Measurements from ENCODE around the gene SQOR. TPM values are rescaled to one million over a fixed set of nuclear protein-coding genes. Genes with fewer than 3 reads are reported as not detected.

The SQOR gene
- total and polyA plus RNA-seq, 2 of the 4 experiments (the other 2 are of a cell fraction), result 22.1 to 40.3 TPM

DNA sequence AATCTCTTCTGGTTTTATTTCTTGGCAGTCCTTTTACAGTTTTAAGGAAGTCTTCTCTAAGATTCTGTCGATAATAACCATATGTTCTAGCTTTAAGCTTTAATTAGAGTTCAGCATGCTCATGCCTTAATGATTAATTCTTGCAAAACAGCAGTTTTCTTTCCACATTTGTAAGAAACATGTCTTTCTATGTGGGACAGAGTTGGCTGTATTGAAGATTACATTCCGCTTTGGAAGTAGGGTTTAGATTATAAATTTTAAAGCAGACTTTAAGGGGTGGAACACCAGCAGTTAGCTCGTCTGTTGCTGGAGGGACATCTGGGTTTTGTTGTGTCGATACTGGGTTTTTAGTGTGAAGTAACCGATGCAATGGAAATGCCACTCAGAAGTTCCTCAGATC, 35.3 kb downstream of the SQOR start:
- H3K56ac ChIP-seq (ENCODE audit: extremely low read depth, insufficient read depth, low read length), result no peak overlapping the region
- no peak overlapping the region for H2BK120ac ChIP-seq (ENCODE audit: low read depth, low read length)
- no peak for DNase-seq
- no peaks in the 10 kb centered on the region for H3K9me3 ChIP-seq (ENCODE audit: control insufficient read depth, insufficient read depth, low read length)
- H3K79me1 ChIP-seq (ENCODE audit: low read depth in 1 of 2, low read length in 2 of 2), result no peaks in the 10 kb centered on the region
- no peak overlapping the region for H2BK20ac ChIP-seq (ENCODE audit: low read depth, low read length)
- H4K5ac ChIP-seq (ENCODE audit: low read depth, low read length), result no peak overlapping the region
- no peak overlapping the region for H2BK15ac ChIP-seq (ENCODE audit: low read depth, low read length)
- in situ Hi-C loops (cut with MboI; ENCODE audit: low sequenced_read_pairs) (no loop called here), dilution Hi-C loops (cut with HindIII; ENCODE audit: low sequenced_read_pairs, unreplicated experiment) (no loop called here), intact Hi-C loops (cut with micrococcal nuclease) (no loop called here)
- 27% methylated on average over 2 of the region's 5 CpGs; no CpG with 5 or more reads in 1 of the 2 experiments for WGBS, 2 experiments (ENCODE audit: extremely low coverage in 2 of 2, insufficient read length in 1 of 2)
- H3K4me3 ChIP-seq (ENCODE audit: insufficient read depth, low read depth, low read length), result no peak overlapping the region
- H4K20me1 ChIP-seq (ENCODE audit: insufficient read depth, low read length), result no peaks in the 10 kb centered on the region
- no peak overlapping the region; the same call in 1 of the 2 replicates for H3K23ac ChIP-seq (ENCODE audit: low read depth, low read length)
- no peak overlapping the region for H2AK9ac ChIP-seq (replicated peaks; ENCODE audit: low read depth, low read length, poor library complexity)
- H3K27me3 ChIP-seq (ENCODE audit: control insufficient read depth, insufficient read depth, low read length), result no peaks in the 10 kb centered on the region
- CTCF ChIA-PET, result interaction anchor here (0.8 to 1.4 kb wide), 3 partner anchors 10 to 24 kb away, joined by 3 to 6 read pairs (median 5); no protein-coding TSS in a partner anchor
- H3K14ac ChIP-seq (replicated peaks; ENCODE audit: low read depth, low read length), result no peak overlapping the region
- no peak overlapping the region for H3K9ac ChIP-seq (ENCODE audit: low read depth, low read length)
- no peak overlapping the region for H4K8ac ChIP-seq (ENCODE audit: low read depth in 2 of 2, low read length in 2 of 2)
- no peak overlapping the region for H3K4me2 ChIP-seq (ENCODE audit: low read depth, low read length)
- no peak overlapping the region for H4K91ac ChIP-seq (ENCODE audit: insufficient read depth, low read depth, low read length)
- peaks cover 6% of the 10 kb centered on the region for H3K36me3 ChIP-seq (ENCODE audit: control insufficient read depth, insufficient read depth, low read length)
- H3K4me1 ChIP-seq (ENCODE audit: control insufficient read depth, insufficient read depth, low read length), result peaks cover 6% of the 10 kb centered on the region; the same call in 1 of the 2 replicates
- H2AFZ ChIP-seq (replicated peaks; ENCODE audit: low read length, poor library complexity), result no peak overlapping the region
- BruUV-seq (replicated peaks), result no TSS peak
- TF ChIP-seq, protein P1, sequence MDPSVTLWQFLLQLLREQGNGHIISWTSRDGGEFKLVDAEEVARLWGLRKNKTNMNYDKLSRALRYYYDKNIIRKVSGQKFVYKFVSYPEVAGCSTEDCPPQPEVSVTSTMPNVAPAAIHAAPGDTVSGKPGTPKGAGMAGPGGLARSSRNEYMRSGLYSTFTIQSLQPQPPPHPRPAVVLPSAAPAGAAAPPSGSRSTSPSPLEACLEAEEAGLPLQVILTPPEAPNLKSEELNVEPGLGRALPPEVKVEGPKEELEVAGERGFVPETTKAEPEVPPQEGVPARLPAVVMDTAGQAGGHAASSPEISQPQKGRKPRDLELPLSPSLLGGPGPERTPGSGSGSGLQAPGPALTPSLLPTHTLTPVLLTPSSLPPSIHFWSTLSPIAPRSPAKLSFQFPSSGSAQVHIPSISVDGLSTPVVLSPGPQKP (IDR thresholded peaks at IDR 0.05; ENCODE audit: borderline replicate concordance, low read depth, low read length), result no peak
- TF ChIP-seq RCOR1 (IDR thresholded peaks at IDR 0.05; ENCODE audit: insufficient replicate concordance, low read length) (no peak), CHD1 (IDR thresholded peaks at IDR 0.05; ENCODE audit: low read depth, low read length) (no peak), NFE2L2 (IDR thresholded peaks at IDR 0.05; ENCODE audit: low read depth, low read length) (no peak), CEBPB (IDR thresholded peaks at IDR 0.05; ENCODE audit: low read depth, low read length) (no peak), POLR2A (IDR thresholded peaks at IDR 0.05; ENCODE audit: low read depth, low read length) (no peak), SMC3 (IDR thresholded peaks at IDR 0.05; ENCODE audit: low read depth, low read length) (no peak), RFX5 (IDR thresholded peaks at IDR 0.05; ENCODE audit: low read depth, low read length) (no peak), MAFK (IDR thresholded peaks at IDR 0.05; ENCODE audit: low read depth, low read length) (no peak)
- TF ChIP-seq, protein P2, sequence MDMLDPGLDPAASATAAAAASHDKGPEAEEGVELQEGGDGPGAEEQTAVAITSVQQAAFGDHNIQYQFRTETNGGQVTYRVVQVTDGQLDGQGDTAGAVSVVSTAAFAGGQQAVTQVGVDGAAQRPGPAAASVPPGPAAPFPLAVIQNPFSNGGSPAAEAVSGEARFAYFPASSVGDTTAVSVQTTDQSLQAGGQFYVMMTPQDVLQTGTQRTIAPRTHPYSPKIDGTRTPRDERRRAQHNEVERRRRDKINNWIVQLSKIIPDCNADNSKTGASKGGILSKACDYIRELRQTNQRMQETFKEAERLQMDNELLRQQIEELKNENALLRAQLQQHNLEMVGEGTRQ (IDR thresholded peaks at IDR 0.05; ENCODE audit: low read depth, low read length), result no peak
- TF ChIP-seq, protein P3, sequence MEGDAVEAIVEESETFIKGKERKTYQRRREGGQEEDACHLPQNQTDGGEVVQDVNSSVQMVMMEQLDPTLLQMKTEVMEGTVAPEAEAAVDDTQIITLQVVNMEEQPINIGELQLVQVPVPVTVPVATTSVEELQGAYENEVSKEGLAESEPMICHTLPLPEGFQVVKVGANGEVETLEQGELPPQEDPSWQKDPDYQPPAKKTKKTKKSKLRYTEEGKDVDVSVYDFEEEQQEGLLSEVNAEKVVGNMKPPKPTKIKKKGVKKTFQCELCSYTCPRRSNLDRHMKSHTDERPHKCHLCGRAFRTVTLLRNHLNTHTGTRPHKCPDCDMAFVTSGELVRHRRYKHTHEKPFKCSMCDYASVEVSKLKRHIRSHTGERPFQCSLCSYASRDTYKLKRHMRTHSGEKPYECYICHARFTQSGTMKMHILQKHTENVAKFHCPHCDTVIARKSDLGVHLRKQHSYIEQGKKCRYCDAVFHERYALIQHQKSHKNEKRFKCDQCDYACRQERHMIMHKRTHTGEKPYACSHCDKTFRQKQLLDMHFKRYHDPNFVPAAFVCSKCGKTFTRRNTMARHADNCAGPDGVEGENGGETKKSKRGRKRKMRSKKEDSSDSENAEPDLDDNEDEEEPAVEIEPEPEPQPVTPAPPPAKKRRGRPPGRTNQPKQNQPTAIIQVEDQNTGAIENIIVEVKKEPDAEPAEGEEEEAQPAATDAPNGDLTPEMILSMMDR (conservative IDR thresholded peaks at IDR 0.05; ENCODE audit: low read depth, low read length), result no peak
- no peak overlapping the region; the same call in 1 of the 2 replicates for H3K18ac ChIP-seq (ENCODE audit: low read depth, low read length)
- peak overlapping the region; percentile 80; the same call in 1 of the 2 replicates for H3K27ac ChIP-seq (ENCODE audit: insufficient read depth, low read length)
- peak; percentile 15 for ATAC-seq (ENCODE audit: low read depth)
- H3K4ac ChIP-seq (ENCODE audit: low read depth, low read length), result no peak overlapping the region
- no peaks in the 10 kb centered on the region for H3K9me1 ChIP-seq (ENCODE audit: insufficient read depth, low read length)
- H2BK5ac ChIP-seq (ENCODE audit: low read depth, low read length, poor library complexity, severe bottlenecking), result no peak overlapping the region
- no peak overlapping the region for H2AK5ac ChIP-seq (ENCODE audit: low read depth, low read length)
- POLR2A ChIA-PET (ENCODE audit: unreplicated experiment), result no interaction called here

All from IMR-90 (cell line).